ENCODE data around the gene CFAP74.

The CFAP74 gene

GRCh38 chr1:2030076-2030871 is 26.7 kb upstream of the CFAP74 start:
- H3K27me3 ChIP-seq (ENCODE audit: control insufficient read depth, insufficient read depth, low read length) = no peaks in the 10 kb centered on the region
- H3K27ac ChIP-seq = no peak overlapping the region
- H3K9ac ChIP-seq = no peak overlapping the region
- no peak overlapping the region for H2AFZ ChIP-seq
- H3K4me1 ChIP-seq = no peaks in the 10 kb centered on the region
- no peak for TF ChIP-seq CTCF (IDR thresholded peaks at IDR 0.05)
- H3K9me3 ChIP-seq (ENCODE audit: control insufficient read depth, low read length) = no peaks in the 10 kb centered on the region
- no peak overlapping the region for H3K4me3 ChIP-seq (ENCODE audit: low read depth, low read length)
- no peak overlapping the region for H3K4me2 ChIP-seq (ENCODE audit: low read length)
- H3K79me2 ChIP-seq = no peaks in the 10 kb centered on the region
- H3K36me3 ChIP-seq (ENCODE audit: control insufficient read depth, insufficient read depth, low read length) = no peaks in the 10 kb centered on the region

- no peak overlapping the region for H3K4me2 ChIP-seq (ENCODE audit: low read length)
- H3K4me1 ChIP-seq = no peaks in the 10 kb centered on the region
- H3K27ac ChIP-seq = no peak overlapping the region
Measured at GRCh38 chr1:2029561-2029960, 26.0 kb upstream of the CFAP74 start.

GRCh38 chr1:2028870-2029560 is 25.4 kb upstream of the CFAP74 start:
- Histone ChIP-seq H3K9ac (no peak overlapping the region), H3K4me2 (ENCODE audit: low read length) (no peak overlapping the region), H3K4me1 (no peaks in the 10 kb centered on the region), H2AFZ (no peak overlapping the region), H3K9me3 (ENCODE audit: control insufficient read depth, low read length) (no peaks in the 10 kb centered on the region), H3K27me3 (ENCODE audit: control insufficient read depth, insufficient read depth, low read length) (no peaks in the 10 kb centered on the region), H3K4me3 (ENCODE audit: low read depth, low read length) (no peak overlapping the region), H3K79me2 (no peaks in the 10 kb centered on the region), H3K27ac (no peak overlapping the region), H3K36me3 (ENCODE audit: control insufficient read depth, insufficient read depth, low read length) (no peaks in the 10 kb centered on the region)
- TF ChIP-seq CTCF (IDR thresholded peaks at IDR 0.05) = no peak

More at GRCh38 chr1:2029561-2029960, 26.0 kb upstream of the CFAP74 start:
- H3K27me3 ChIP-seq (ENCODE audit: control insufficient read depth, insufficient read depth, low read length) = no peaks in the 10 kb centered on the region
- H3K9ac ChIP-seq = no peak overlapping the region
- H2AFZ ChIP-seq = no peak overlapping the region
- H3K79me2 ChIP-seq = no peaks in the 10 kb centered on the region
- H3K9me3 ChIP-seq (ENCODE audit: control insufficient read depth, low read length) = no peaks in the 10 kb centered on the region
- no peaks in the 10 kb centered on the region for H3K36me3 ChIP-seq (ENCODE audit: control insufficient read depth, insufficient read depth, low read length)
- H3K4me3 ChIP-seq (ENCODE audit: low read depth, low read length) = no peak overlapping the region
- TF ChIP-seq CTCF (IDR thresholded peaks at IDR 0.05) = no peak

GRCh38 chr1:2027961-2028583 is 24.5 kb upstream of the CFAP74 start:
- no peak overlapping the region for H3K4me3 ChIP-seq (ENCODE audit: low read depth, low read length)
- H3K79me2 ChIP-seq = no peaks in the 10 kb centered on the region
- no peaks in the 10 kb centered on the region for H3K9me3 ChIP-seq (ENCODE audit: control insufficient read depth, low read length)
- H3K27me3 ChIP-seq (ENCODE audit: control insufficient read depth, insufficient read depth, low read length) = no peaks in the 10 kb centered on the region
- TF ChIP-seq CTCF (IDR thresholded peaks at IDR 0.05) = no peak
- no peak overlapping the region for H3K4me2 ChIP-seq (ENCODE audit: low read length)
- H2AFZ ChIP-seq = no peak overlapping the region
- no peak overlapping the region for H3K27ac ChIP-seq
- no peak overlapping the region for H3K9ac ChIP-seq
- H3K36me3 ChIP-seq (ENCODE audit: control insufficient read depth, insufficient read depth, low read length) = no peaks in the 10 kb centered on the region
- H3K4me1 ChIP-seq = no peaks in the 10 kb centered on the region

Data from parathyroid adenoma (tissue), 2 donors.